Measurements from ENCODE around the gene GTPBP1.

DNA sequence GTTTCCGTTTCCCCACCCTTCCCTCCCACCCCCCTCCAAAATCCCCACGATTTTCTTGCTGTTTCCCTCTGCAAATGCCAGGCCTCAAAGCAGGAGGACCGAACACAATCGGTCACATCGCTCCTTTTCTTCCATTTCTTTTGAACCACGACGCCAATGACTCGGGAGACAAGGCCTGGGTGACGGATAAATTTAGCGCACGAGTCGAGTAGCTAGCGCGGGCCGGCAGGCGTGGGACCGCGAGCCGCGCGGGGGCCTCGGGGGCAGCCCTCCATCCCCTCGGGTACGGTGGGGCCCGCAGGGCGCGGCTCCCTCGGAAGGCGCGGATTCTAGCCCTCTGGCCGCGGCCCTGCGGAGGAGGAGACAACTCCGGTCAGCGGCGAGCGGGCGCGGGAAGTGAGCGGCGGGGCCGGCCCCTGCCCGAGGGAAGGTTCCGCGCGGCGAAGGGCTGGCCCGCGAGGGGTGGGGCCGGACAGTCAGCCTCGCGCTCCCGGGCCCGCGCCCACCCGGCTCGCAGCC, 5.4 kb upstream of the GTPBP1 start:
- TF ChIP-seq, protein P1, sequence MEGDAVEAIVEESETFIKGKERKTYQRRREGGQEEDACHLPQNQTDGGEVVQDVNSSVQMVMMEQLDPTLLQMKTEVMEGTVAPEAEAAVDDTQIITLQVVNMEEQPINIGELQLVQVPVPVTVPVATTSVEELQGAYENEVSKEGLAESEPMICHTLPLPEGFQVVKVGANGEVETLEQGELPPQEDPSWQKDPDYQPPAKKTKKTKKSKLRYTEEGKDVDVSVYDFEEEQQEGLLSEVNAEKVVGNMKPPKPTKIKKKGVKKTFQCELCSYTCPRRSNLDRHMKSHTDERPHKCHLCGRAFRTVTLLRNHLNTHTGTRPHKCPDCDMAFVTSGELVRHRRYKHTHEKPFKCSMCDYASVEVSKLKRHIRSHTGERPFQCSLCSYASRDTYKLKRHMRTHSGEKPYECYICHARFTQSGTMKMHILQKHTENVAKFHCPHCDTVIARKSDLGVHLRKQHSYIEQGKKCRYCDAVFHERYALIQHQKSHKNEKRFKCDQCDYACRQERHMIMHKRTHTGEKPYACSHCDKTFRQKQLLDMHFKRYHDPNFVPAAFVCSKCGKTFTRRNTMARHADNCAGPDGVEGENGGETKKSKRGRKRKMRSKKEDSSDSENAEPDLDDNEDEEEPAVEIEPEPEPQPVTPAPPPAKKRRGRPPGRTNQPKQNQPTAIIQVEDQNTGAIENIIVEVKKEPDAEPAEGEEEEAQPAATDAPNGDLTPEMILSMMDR (IDR thresholded peaks at IDR 0.05), result no peak
- no peak for TF ChIP-seq POLR2A (IDR thresholded peaks at IDR 0.05)

Data from uterus (tissue), 2 donors.